ENCODE measurements around the gene TSSK2. TPM values are rescaled to one million over a fixed set of nuclear protein-coding genes. Genes with fewer than 3 reads are reported as not detected.

TSSK2 gene
- total and polyA plus RNA-seq, 2 experiments from 2014 or later, result not detected

- Histone ChIP-seq H3K9me2 (replicated peaks; ENCODE audit: insufficient read depth) (no peaks in the 10 kb centered on the region), H3K9me3 (ENCODE audit: low read depth) (no peaks in the 10 kb centered on the region), H3K4me1 (ENCODE audit: insufficient read depth) (peaks cover 3% of the 10 kb centered on the region), H4K20me1 (ENCODE audit: insufficient read depth, poor library complexity, severe bottlenecking) (peaks cover 5% of the 10 kb centered on the region), H2AFZ (no peak overlapping the region), H3K4me2 (no peak overlapping the region), H3K4me3 (no peak overlapping the region), H3K36me3 (replicated peaks; ENCODE audit: insufficient read depth, low read depth) (no peaks in the 10 kb centered on the region), H3K27ac (peak overlapping the region; percentile 82), H3K79me2 (peaks cover 36% of the 10 kb centered on the region), H3K27me3 (no peaks in the 10 kb centered on the region)
- 94% methylated on average over 6 of the region's 6 CpGs for WGBS (ENCODE audit: low lambda C conversion rate, missing lambda C conversion rate)
- no peak for DNase-seq (ENCODE audit: low spot score)
- no peak for TF ChIP-seq CTCF (IDR thresholded peaks at IDR 0.05; ENCODE audit: poor library complexity)
- TF ChIP-seq EZH2phosphoT487 (IDR thresholded peaks at IDR 0.05; ENCODE audit: low read depth, severe bottlenecking, unreplicated experiment), result no peak
- TF ChIP-seq EZH2 (IDR thresholded peaks at IDR 0.05; ENCODE audit: borderline replicate concordance), result no peak
Observed at GRCh38 chr22:19086417-19086816, 44.7 kb upstream of the TSSK2 start.

GRCh38 chr22:19086896-19087295 lies 44.2 kb upstream of the TSSK2 start:
- no peak overlapping the region for H3K4me2 ChIP-seq
- H3K27ac ChIP-seq, result peak overlapping the region; percentile 82
- no peaks in the 10 kb centered on the region for H3K27me3 ChIP-seq

GRCh38 chr22:19088866-19089595 lies 42.1 kb upstream of the TSSK2 start:
- Histone ChIP-seq H3K4me1 (ENCODE audit: insufficient read depth) (peaks cover 3% of the 10 kb centered on the region), H3K9me3 (ENCODE audit: low read depth) (no peaks in the 10 kb centered on the region), H3K79me2 (peaks cover 54% of the 10 kb centered on the region), H2AFZ (no peak overlapping the region), H4K20me1 (ENCODE audit: insufficient read depth, poor library complexity, severe bottlenecking) (peaks cover 10% of the 10 kb centered on the region), H3K27ac (no peak overlapping the region), H3K4me2 (no peak overlapping the region), H3K27me3 (no peaks in the 10 kb centered on the region), H3K36me3 (replicated peaks; ENCODE audit: insufficient read depth, low read depth) (no peaks in the 10 kb centered on the region), H3K4me3 (no peak overlapping the region), H3K9me2 (replicated peaks; ENCODE audit: insufficient read depth) (no peaks in the 10 kb centered on the region)
- DNase-seq (ENCODE audit: low spot score), result no peak
- WGBS (ENCODE audit: low lambda C conversion rate, missing lambda C conversion rate), result 97% methylated on average over 14 of the region's 14 CpGs
- no peak for TF ChIP-seq EZH2phosphoT487 (IDR thresholded peaks at IDR 0.05; ENCODE audit: low read depth, severe bottlenecking, unreplicated experiment)
- no peak for TF ChIP-seq CTCF (IDR thresholded peaks at IDR 0.05; ENCODE audit: poor library complexity)
- no peak for TF ChIP-seq EZH2 (IDR thresholded peaks at IDR 0.05; ENCODE audit: borderline replicate concordance)

More at GRCh38 chr22:19086896-19087295, 44.2 kb upstream of the TSSK2 start:
- peaks cover 5% of the 10 kb centered on the region for H4K20me1 ChIP-seq (ENCODE audit: insufficient read depth, poor library complexity, severe bottlenecking)
- no peak overlapping the region for H2AFZ ChIP-seq
- no peak for DNase-seq (ENCODE audit: low spot score)
- H3K4me1 ChIP-seq (ENCODE audit: insufficient read depth), result peaks cover 3% of the 10 kb centered on the region
- no peaks in the 10 kb centered on the region for H3K9me3 ChIP-seq (ENCODE audit: low read depth)
- no peaks in the 10 kb centered on the region for H3K36me3 ChIP-seq (replicated peaks; ENCODE audit: insufficient read depth, low read depth)
- WGBS (ENCODE audit: low lambda C conversion rate, missing lambda C conversion rate), result 89% methylated on average over 3 of the region's 3 CpGs
- TF ChIP-seq EZH2phosphoT487 (IDR thresholded peaks at IDR 0.05; ENCODE audit: low read depth, severe bottlenecking, unreplicated experiment), result no peak
- H3K4me3 ChIP-seq, result no peak overlapping the region
- H3K9me2 ChIP-seq (replicated peaks; ENCODE audit: insufficient read depth), result no peaks in the 10 kb centered on the region
- H3K79me2 ChIP-seq, result peaks cover 41% of the 10 kb centered on the region

- WGBS (ENCODE audit: low lambda C conversion rate, missing lambda C conversion rate), result 94% methylated on average over 2 of the region's 2 CpGs
- H3K27me3 ChIP-seq, result no peaks in the 10 kb centered on the region
- peaks cover 15% of the 10 kb centered on the region for H4K20me1 ChIP-seq (ENCODE audit: insufficient read depth, poor library complexity, severe bottlenecking)
- no peak overlapping the region for H3K4me3 ChIP-seq
- H3K4me2 ChIP-seq, result no peak overlapping the region
- H3K27ac ChIP-seq, result no peak overlapping the region
- H3K9me2 ChIP-seq (replicated peaks; ENCODE audit: insufficient read depth), result no peaks in the 10 kb centered on the region
- no peaks in the 10 kb centered on the region for H3K36me3 ChIP-seq (replicated peaks; ENCODE audit: insufficient read depth, low read depth)
- H2AFZ ChIP-seq, result no peak overlapping the region
- H3K79me2 ChIP-seq, result peaks cover 66% of the 10 kb centered on the region
- H3K4me1 ChIP-seq (ENCODE audit: insufficient read depth), result peaks cover 3% of the 10 kb centered on the region
- H3K9me3 ChIP-seq (ENCODE audit: low read depth), result no peaks in the 10 kb centered on the region
- TF ChIP-seq EZH2phosphoT487 (IDR thresholded peaks at IDR 0.05; ENCODE audit: low read depth, severe bottlenecking, unreplicated experiment) (no peak), CTCF (IDR thresholded peaks at IDR 0.05; ENCODE audit: poor library complexity) (no peak), EZH2 (IDR thresholded peaks at IDR 0.05; ENCODE audit: borderline replicate concordance) (no peak)
- no peak for DNase-seq (ENCODE audit: low spot score)
Observed at GRCh38 chr22:19090183-19090582, 40.9 kb upstream of the TSSK2 start.

Measured in hepatocyte (in vitro differentiated cells).